ENCODE data around the gene BCL2L2.
A peak's percentile ranks its signal among the peaks of the same experiment; 100 is the strongest.
"Not testable (repeated sequence)": the region's sequence is repeated elsewhere in the genome, so short reads cannot be mapped to it uniquely, and the experiment has no call there.

The BCL2L2 gene, protein sequence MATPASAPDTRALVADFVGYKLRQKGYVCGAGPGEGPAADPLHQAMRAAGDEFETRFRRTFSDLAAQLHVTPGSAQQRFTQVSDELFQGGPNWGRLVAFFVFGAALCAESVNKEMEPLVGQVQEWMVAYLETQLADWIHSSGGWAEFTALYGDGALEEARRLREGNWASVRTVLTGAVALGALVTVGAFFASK

DNA sequence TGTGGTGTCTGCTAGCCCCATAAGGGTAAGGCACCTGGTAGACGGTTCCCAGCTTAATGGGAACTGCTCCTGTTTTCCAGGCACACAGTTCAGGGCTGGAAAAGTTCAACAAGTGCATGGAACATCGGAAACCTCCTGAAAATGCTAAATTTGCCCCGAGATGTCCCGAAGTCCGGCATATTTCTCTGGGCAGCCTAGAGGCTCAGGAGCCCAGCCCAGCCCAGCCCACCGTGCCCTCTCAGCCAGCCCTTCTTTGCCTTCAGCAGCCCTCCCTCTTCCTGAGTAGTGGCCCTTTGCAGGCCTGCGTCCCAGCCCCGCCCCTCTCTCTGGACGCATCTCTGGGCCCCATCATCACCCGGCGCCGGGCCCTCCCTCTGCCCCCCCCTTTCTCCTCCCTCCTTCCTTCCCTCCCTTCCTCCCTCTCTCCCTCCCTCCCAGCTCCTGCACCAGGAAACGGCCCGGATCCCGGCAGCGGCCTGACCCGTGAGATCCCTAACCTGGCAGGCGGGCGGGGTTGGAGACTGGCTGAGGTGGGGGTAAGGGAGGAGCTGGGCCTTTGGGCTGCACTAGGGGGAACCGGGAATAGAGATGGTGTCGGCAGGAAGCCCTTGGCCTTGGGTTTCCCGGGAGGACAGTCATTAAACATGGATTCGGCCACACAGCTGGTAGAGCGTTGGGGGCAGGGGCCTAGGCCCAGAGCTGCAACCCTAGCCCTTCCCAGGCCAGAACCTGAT, at the start of gene BCL2L2:
BCL2L2 (plus strand) TSS at position 422 of the 734 bp plus-strand sequence. CDS start 935 bp downstream, outside the sequence.
- H3K4me3 Mint-ChIP-seq: peak within 1 kb of the TSS; percentile 42
- peaks cover 23% of the 10 kb centered on the region for H3K27me3 Mint-ChIP-seq
- ATAC-seq (no peak), DNase-seq (peak; percentile 40)
- H3K9me3 Mint-ChIP-seq: no peaks in the 10 kb centered on the region
- H3K4me1 Mint-ChIP-seq: peaks cover 16% of the 10 kb centered on the region
- H3K36me3 Mint-ChIP-seq (ENCODE audit: low read depth): peaks cover 2% of the 10 kb centered on the region
- H3K27ac Mint-ChIP-seq: no peak within 1 kb of the TSS

DNA sequence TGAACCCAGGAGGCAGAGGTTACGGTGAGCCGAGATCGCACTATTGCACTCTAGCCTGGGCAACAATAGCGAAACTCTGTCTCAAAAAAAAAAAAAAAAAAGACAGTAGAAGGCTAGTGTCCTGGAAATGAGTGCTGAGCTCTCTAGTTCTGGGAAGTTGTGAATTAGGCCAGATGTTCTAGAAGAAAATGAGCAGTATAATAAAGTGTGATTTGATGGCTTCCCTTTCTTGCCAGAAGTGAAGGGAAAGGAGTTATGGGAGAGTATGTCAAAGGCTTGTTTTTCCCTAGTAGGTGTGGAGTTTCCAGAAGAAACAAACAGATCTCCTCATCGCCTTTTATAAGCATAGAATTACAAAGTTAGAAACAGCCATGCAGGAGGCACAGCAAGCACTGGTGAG, 48.4 kb upstream of the BCL2L2 start:
- DNase-seq: no peak
- H3K4me3 Mint-ChIP-seq: no peak overlapping the region
- no peak overlapping the region for H3K27ac Mint-ChIP-seq

DNA sequence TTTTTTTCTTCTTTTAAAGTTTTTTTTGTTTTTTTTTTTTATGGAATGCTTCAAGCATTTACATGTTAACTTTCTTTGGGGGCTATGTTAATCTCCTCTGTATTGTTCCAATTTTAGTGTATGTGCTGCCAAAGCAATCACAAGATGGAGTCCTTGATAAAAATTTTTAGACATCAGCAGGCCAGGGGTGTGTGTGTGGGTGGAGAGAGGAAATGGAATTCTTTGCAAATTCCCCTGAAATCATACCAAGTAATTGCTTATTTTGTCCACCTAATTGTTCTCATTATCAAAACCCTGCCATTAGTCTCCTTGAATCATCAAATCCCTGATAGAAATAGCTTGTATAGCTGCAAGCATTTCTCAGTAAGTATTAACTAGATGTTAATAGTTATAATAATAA, 47.2 kb upstream of the BCL2L2 start:
- no peak for DNase-seq
- Mint-ChIP-seq H3K27ac (no peak overlapping the region), H3K9me3 (no peaks in the 10 kb centered on the region), H3K27me3 (peaks cover 22% of the 10 kb centered on the region), H3K4me1 (no peaks in the 10 kb centered on the region), H3K36me3 (ENCODE audit: low read depth) (no peaks in the 10 kb centered on the region), H3K4me3 (no peak overlapping the region)
- ATAC-seq: no peak

More for the DNA sequence above, 48.4 kb upstream of the BCL2L2 start:
- Mint-ChIP-seq H3K4me1 (no peaks in the 10 kb centered on the region), H3K36me3 (ENCODE audit: low read depth) (no peaks in the 10 kb centered on the region), H3K9me3 (no peaks in the 10 kb centered on the region), H3K27me3 (peaks cover 18% of the 10 kb centered on the region)
- no peak for ATAC-seq

DNA sequence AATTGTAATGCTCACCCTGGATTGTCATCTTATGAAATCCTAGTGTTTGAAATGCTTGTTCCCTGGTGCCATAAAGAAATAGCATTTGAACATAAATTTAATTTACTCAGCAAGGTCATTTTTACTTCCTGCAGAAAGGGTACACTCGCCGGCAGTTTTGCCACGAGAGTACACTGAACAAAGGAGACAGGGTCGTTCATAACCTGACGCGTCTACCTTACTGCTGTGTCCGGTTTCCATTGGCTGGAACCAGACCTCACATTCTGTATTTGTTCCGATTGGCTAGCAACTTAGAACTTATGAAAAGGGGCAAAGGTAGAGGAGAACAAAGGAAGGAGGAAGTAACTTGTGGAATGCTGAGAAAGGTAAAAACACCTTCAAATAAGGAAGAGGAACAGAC, 45.8 kb upstream of the BCL2L2 start:
- H3K27ac Mint-ChIP-seq; H3K4me1 Mint-ChIP-seq; ATAC-seq; H3K36me3 Mint-ChIP-seq (ENCODE audit: low read depth); H3K9me3 Mint-ChIP-seq; H3K4me3 Mint-ChIP-seq; DNase-seq: not testable (repeated sequence)
- H3K27me3 Mint-ChIP-seq: peaks cover 29% of the 10 kb centered on the region

DNA sequence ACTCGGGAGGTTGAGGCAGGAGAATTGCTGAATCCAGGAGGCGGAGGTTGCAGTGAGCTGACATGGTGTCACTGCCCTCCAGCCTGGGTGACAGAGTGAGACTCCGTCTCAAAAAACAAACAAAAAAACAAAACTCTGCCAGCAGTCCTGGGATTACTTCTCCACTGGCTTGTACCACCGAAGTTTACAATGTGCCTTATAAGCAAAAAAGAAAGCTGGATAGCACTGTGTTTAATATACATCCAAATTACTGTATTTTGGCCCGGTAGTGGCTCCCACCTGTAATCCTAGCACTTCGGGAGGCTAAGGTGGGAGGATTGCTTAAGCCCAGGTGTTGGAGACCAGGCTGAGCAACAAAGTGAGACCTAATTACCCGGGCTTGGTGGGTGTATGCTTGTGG, 37.4 kb upstream of the BCL2L2 start:
- no peaks in the 10 kb centered on the region for H3K9me3 Mint-ChIP-seq
- H3K27me3 Mint-ChIP-seq: peaks cover 9% of the 10 kb centered on the region

DNA sequence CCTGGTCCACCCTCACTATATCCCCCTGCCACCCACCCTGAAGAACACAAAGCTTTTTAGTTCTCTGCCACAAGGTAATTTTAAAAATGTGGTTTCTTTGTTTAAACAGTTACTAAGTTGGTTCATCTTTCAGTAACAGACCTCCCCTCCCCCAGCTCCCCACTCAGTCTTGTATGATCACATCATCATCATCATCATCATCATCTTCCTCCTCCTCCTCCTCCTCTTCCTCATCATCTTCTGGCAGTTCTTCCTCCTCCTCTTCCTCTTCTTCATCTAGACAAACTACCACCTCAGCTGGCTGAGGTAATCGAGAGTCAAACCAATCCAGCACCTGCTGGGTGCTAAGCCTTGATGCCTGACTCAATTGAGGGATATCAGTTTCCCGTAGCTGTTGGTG, 31.2 kb upstream of the BCL2L2 start:
- Mint-ChIP-seq H3K36me3 (ENCODE audit: low read depth) (peaks cover 10% of the 10 kb centered on the region), H3K4me1 (no peaks in the 10 kb centered on the region), H3K27me3 (no peaks in the 10 kb centered on the region), H3K4me3 (no peak overlapping the region), H3K9me3 (no peaks in the 10 kb centered on the region), H3K27ac (no peak overlapping the region)
- ATAC-seq (no peak), DNase-seq (no peak)

More for the DNA sequence above, 37.4 kb upstream of the BCL2L2 start:
- Mint-ChIP-seq H3K27ac (no peak overlapping the region), H3K4me1 (no peaks in the 10 kb centered on the region), H3K36me3 (ENCODE audit: low read depth) (no peaks in the 10 kb centered on the region), H3K4me3 (no peak overlapping the region)
- DNase-seq (no peak), ATAC-seq (no peak)

DNA sequence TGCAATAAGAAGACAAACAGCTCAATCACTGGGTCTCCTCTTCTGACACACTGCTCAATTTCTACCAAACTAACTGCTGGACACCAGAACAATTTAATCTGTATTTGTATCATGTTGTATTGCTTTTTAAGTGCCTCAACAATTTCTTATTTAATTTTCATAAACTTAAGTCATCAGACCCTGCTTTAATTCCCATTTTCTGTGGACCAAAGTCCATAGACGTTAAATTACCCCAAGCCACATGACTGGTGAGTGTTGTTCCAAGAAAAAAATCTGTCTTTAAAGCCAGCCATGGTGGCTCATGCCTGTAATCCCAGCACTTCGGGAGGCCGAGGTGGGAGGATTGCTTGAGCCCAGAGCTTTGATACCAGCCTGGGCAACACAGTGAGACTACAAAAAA, 29.4 kb upstream of the BCL2L2 start:
- no peak overlapping the region for H3K4me3 Mint-ChIP-seq
- no peaks in the 10 kb centered on the region for H3K9me3 Mint-ChIP-seq
- no peak for DNase-seq
- no peaks in the 10 kb centered on the region for H3K4me1 Mint-ChIP-seq
- no peak for ATAC-seq
- H3K27ac Mint-ChIP-seq: no peak overlapping the region
- H3K36me3 Mint-ChIP-seq (ENCODE audit: low read depth): peaks cover 10% of the 10 kb centered on the region
- no peaks in the 10 kb centered on the region for H3K27me3 Mint-ChIP-seq

DNA sequence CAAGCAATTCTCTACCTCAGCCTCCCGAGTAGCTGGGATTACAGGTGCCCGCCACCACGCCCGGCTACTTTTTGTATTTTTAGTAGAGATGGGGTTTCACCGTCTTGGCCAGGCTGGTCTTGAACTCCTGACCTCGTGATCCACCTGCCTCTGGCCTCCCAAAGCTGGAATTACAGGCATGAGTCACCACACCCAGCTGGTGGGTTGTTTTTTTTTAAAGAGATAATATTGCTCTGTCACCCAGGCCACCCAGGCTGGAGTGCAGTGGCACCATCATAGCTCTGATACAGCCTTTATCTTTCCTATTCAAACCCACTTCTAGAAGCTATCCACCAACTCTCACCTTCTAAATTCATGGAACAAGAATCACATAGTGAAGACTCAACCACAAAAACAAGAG, 28.7 kb upstream of the BCL2L2 start:
- not testable (repeated sequence) for H3K27ac Mint-ChIP-seq, ATAC-seq, H3K9me3 Mint-ChIP-seq, H3K4me1 Mint-ChIP-seq, DNase-seq, H3K27me3 Mint-ChIP-seq, H3K4me3 Mint-ChIP-seq
- H3K36me3 Mint-ChIP-seq (ENCODE audit: low read depth): peaks cover 11% of the 10 kb centered on the region

DNA sequence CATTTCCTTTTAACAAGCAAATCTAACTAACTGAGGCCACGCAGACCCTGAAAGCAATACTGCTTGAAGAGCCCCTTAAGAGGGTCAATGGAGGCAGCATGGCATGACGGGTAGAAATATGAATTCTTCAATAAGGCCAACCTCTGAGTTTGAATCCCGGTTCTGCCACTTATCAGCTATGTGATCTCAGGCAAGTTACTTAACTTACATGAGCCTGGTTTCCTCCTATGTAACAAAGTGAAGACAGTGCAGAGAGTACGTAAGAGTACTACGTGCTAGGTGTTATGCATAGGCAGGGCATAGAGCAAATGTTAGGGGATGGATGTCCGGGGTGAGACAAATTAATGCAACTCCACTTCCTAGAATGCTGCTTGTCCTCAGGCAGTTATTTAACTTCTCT, 25.4 kb upstream of the BCL2L2 start:
- Mint-ChIP-seq H3K4me1 (peaks cover 18% of the 10 kb centered on the region), H3K27me3 (no peaks in the 10 kb centered on the region), H3K9me3 (no peaks in the 10 kb centered on the region), H3K27ac (no peak overlapping the region), H3K36me3 (ENCODE audit: low read depth) (peaks cover 15% of the 10 kb centered on the region), H3K4me3 (no peak overlapping the region)
- ATAC-seq: no peak
- no peak for DNase-seq

DNA sequence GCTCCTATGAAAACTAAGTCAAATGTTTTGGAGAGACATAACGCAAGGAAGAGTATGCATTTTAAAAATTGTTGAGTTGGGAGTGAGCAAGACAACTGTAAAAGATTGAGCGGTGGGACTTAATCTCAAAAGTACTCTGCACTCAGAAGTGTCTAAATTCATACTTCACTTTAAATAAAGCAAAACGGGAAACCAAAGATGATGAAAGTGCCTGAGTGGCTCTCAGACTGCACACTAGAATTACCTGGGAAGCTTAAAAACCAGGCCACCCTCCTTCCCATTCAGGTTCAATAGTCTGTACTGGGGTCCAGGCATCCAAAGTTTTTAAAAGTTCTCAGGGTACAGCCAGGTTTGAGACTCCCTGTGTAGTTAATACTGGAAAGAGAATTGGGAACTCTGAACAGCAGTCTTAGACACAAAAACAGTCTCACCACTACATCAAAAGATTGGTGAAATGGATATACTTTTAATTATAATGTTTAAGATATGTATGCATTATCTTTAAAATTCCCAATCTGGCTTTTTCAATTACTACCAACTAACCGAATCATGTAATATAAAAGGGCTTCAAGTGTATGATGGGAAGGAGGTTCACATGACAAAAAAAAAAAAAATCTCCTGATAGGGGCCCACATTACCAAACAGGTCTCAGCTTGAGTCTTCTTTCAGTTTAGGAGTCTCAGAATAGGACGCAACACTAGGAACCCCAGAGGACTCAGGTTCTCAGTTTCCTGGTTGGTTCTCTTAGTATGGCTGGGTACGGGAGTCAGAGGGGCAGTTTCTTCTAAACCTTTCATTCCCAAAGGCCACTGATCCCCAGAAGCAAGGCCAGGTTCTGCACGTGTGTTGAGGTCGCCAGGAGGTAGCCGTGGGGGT, 21.7 kb upstream of the BCL2L2 start:
- H3K4me1 Mint-ChIP-seq: peaks cover 26% of the 10 kb centered on the region
- no peak for DNase-seq
- no peak for ATAC-seq
- no peaks in the 10 kb centered on the region for H3K27me3 Mint-ChIP-seq
- H3K9me3 Mint-ChIP-seq: no peaks in the 10 kb centered on the region
- peak overlapping the region; percentile 98 for H3K4me3 Mint-ChIP-seq
- peaks cover 13% of the 10 kb centered on the region for H3K36me3 Mint-ChIP-seq (ENCODE audit: low read depth)
- peak overlapping the region; percentile 90 for H3K27ac Mint-ChIP-seq

DNA sequence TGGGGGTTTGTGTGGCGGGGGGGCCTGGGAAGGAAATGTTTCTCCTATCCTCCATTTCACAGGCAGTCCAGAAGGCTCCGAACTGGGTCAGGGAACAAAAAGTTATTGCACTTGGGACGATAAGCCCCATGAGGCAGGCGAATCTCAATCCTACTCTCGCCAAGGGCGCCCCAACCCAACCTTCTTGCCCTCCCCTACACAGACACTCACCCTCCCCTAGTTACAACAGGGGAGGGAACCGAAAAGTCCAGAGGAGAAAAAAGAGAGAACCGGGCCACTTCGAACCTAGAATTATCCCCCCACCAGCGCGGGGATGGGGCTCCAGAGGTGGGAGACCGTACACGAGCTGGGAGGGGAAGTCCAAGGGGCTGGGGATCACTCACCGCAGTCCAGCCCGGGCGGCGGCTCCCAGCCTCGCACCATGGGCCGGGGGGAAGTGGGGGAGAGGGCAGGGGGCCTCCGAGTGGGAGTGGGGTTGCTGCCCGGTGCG, 21.1 kb upstream of the BCL2L2 start:
- Mint-ChIP-seq H3K4me1 (peaks cover 26% of the 10 kb centered on the region), H3K36me3 (ENCODE audit: low read depth) (peaks cover 13% of the 10 kb centered on the region), H3K4me3 (peak overlapping the region; percentile 98), H3K9me3 (no peaks in the 10 kb centered on the region), H3K27me3 (no peaks in the 10 kb centered on the region), H3K27ac (peak overlapping the region; percentile 90)
- peak; percentile 30 for ATAC-seq
- no peak for DNase-seq

DNA sequence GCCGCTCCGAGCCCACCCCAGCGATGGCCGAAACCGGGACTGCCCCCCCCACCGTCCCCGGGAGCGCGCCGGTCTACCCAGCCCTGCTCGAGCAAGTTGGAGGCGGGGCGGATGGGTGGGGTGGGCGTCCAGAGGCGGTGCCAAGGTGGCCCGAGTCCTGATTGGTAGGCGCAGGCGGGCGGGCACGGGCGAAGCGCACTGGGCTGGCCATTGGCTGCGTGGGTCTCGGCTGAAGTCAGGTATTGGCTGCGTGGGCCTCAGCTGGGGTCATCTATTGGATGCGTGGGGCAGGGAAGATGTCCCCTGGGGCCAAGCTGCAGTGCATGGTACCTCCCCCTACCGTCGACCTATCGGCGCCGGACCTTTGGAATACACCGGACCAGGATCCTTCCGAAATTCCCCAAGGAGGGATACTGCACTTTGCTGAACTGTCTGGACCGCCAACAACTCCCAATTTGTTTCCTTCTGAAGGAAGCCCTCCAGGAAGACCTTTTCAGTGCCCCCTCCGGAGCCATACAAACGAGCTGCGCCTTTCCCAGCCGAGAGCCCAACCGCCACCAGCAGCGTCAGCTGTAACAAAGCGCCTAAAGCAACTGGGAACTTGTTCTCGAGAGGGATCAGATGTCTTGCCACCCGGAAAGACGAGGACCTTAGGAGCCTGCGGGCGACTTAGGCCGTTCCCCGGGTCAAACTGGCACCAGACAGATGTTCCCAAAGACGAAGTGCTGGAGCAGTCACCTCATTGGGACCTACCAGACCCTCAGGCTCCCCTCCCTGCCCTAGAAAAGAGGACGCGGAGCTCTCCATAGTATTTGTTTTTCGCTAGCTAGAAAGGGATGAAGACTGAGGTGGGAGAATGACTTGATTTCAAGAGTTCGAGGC, 20.4 kb upstream of the BCL2L2 start, which contains the start of gene HOMEZ:
HOMEZ (minus strand) TSS at position 113 of the 882 bp plus-strand sequence. CDS start 180 bp downstream, outside the sequence.
- H3K36me3 Mint-ChIP-seq (ENCODE audit: low read depth): peaks cover 13% of the 10 kb centered on the region
- no peaks in the 10 kb centered on the region for H3K9me3 Mint-ChIP-seq
- no peaks in the 10 kb centered on the region for H3K27me3 Mint-ChIP-seq
- H3K27ac Mint-ChIP-seq: peak within 1 kb of the TSS; percentile 95
- H3K4me3 Mint-ChIP-seq: peak within 1 kb of the TSS; percentile 98
- DNase-seq (peak; percentile 99), ATAC-seq (peak; percentile 98)
- H3K4me1 Mint-ChIP-seq: peaks cover 26% of the 10 kb centered on the region

DNA sequence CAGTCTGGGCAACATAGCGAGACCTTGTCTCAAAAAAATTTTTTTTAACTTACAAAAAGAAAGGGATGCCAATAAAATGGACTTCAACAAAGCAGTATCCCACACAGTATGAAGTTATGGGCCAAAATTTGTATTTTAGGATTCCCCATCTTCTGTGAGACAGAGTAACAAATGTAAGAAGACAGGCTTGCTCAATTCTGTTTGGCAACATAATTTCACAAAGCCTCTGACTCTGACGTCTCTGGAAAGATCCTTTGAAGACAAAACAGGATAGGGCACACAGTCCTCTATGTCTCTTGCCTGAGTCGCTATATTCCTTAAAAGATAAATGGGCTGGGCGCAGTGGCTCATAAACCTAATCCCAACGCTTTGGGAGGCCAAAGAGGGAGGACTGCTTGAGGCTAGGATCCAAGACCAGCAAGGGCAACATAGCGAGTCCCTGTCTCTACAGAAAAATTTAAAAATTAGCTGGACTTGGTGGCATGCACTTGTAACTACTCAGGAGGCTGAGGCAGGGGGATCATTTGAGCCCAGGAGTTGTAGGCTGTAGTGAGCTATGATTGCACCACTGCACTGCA, 19.6 kb upstream of the BCL2L2 start:
- Mint-ChIP-seq H3K9me3 (no peaks in the 10 kb centered on the region), H3K36me3 (ENCODE audit: low read depth) (peaks cover 13% of the 10 kb centered on the region), H3K4me1 (peaks cover 26% of the 10 kb centered on the region), H3K27ac (peak overlapping the region; percentile 95), H3K27me3 (no peaks in the 10 kb centered on the region), H3K4me3 (peak overlapping the region; percentile 98)
- DNase-seq (no peak), ATAC-seq (no peak)

Measured in activated naive CD8-positive, alpha-beta T cell treated with anti-CD3 and anti-CD28 coated beads, Interleukin-2, amount 50 U/mL, for 24 hours (primary cell).